ENCODE measurements around the gene ATP2B3. TPM values are rescaled to one million over a fixed set of nuclear protein-coding genes. Genes with fewer than 3 reads are reported as not detected.

ATP2B3 gene
- total RNA-seq, 6 donors from 2014 or later: 0.10 to 0.55 (median 0.33) TPM; not detected in 2

GRCh38 chrX:153598541-153599191, 81.2 kb downstream of the ATP2B3 start, which contains the start of gene CCNQ:
CCNQ (minus strand) TSS chrX:153599139; CDS start chrX:153599073, 66 bp downstream.
- ATAC-seq (ENCODE audit: low FRiP score in 2 of 2) (peak in 1 of 2 donors; percentile 60), DNase-seq (peak in 1 of 2 donors; percentile 87)
- WGBS, 2 donors: 68% methylated on average over 15 of the region's 79 CpGs; no CpG with 5 or more reads in 1 of the 2 donors
- peak within 1 kb of the TSS; percentile 58 to 91 (median 66) for H3K4me3 ChIP-seq
- no peak for TF ChIP-seq EP300 (IDR thresholded peaks at IDR 0.05)
- TF ChIP-seq POLR2AphosphoS5 (IDR thresholded peaks at IDR 0.05): no peak
- TF ChIP-seq, protein P1, sequence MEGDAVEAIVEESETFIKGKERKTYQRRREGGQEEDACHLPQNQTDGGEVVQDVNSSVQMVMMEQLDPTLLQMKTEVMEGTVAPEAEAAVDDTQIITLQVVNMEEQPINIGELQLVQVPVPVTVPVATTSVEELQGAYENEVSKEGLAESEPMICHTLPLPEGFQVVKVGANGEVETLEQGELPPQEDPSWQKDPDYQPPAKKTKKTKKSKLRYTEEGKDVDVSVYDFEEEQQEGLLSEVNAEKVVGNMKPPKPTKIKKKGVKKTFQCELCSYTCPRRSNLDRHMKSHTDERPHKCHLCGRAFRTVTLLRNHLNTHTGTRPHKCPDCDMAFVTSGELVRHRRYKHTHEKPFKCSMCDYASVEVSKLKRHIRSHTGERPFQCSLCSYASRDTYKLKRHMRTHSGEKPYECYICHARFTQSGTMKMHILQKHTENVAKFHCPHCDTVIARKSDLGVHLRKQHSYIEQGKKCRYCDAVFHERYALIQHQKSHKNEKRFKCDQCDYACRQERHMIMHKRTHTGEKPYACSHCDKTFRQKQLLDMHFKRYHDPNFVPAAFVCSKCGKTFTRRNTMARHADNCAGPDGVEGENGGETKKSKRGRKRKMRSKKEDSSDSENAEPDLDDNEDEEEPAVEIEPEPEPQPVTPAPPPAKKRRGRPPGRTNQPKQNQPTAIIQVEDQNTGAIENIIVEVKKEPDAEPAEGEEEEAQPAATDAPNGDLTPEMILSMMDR (IDR thresholded peaks at IDR 0.05): peak in 1 of 6 experiments; percentile 4
- peak in 2 of 4 donors; percentile 52 to 72 for TF ChIP-seq POLR2A (IDR thresholded peaks at IDR 0.05)
- H3K4me1 ChIP-seq: peaks cover 6 to 22% (median 9%) of the 10 kb centered on the region in 4 donors
- H3K27ac ChIP-seq: peak within 1 kb of the TSS; percentile 67 to 83 (median 78)
- peaks cover 0 to 8% (median 0%) of the 10 kb centered on the region in 4 donors for H3K9me3 ChIP-seq
- no peaks in the 10 kb centered on the region for H3K27me3 ChIP-seq
- peaks cover 0 to 16% (median 6%) of the 10 kb centered on the region in 4 donors for H3K36me3 ChIP-seq

DNA sequence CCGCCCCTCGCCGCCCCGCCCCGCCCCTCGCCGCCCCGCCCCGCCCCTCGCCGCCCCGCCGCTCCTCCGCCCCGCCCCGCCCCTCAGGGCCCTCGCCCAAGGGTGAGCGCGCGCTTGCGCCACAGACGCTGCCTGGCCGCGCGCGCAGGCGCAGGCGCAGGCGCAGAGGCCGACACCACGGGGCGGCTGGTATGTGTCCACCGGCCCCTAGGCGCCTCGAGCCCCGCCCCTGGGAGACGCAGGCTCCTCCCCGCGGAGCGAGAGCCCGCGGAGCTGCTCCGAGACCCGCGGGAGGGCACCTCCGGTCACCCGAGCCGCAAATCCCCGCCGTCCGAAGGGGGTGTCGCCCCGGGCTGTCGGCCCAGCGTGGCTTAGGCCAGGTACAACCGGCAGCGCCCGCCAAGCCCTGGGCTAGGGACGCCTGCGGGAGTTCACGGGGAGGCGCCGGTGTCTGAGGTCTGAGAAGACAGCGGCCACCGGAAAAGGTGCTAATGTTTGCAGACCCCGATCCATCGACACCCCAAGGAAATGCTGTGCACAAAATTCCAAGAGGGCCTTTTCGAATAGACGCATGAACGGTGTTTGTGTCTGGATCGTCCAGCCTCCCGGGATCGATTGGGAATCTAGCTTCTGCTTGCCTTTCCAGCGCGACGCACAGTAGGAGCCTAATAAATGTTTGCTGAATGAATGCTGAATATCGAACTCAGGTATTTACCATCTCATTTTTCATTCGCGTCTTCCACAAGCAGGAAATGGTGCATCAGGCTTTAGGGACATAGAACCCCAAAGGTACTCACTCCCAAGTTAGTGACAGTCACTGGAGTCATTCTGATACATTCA, 82.0 kb downstream of the ATP2B3 start:
- peak overlapping the region; percentile 30 to 83 (median 78) for H3K27ac ChIP-seq
- DNase-seq: peak; percentile 89 to 98
- peaks cover 6 to 22% (median 9%) of the 10 kb centered on the region in 4 donors for H3K4me1 ChIP-seq
- peak in 1 of 4 donors; percentile 49 for TF ChIP-seq POLR2A (IDR thresholded peaks at IDR 0.05)
- no peak for TF ChIP-seq POLR2AphosphoS5 (IDR thresholded peaks at IDR 0.05)
- TF ChIP-seq, protein P1 (IDR thresholded peaks at IDR 0.05): peak in 1 of 6 experiments; percentile 16
- peak; percentile 89 to 98 for ATAC-seq (ENCODE audit: low FRiP score in 2 of 2)
- peaks cover 0 to 8% (median 0%) of the 10 kb centered on the region in 4 donors for H3K9me3 ChIP-seq
- no peaks in the 10 kb centered on the region for H3K27me3 ChIP-seq
- H3K36me3 ChIP-seq: peaks cover 0 to 10% (median 2%) of the 10 kb centered on the region in 4 donors
- 0 to 32% methylated on average over 10 to 31 of the region's 79 CpGs for WGBS, 2 donors
- peak overlapping the region; percentile 33 to 91 (median 66) for H3K4me3 ChIP-seq

- ATAC-seq (ENCODE audit: low FRiP score in 2 of 2): peak in 1 of 2 donors; percentile 37
- no peak for DNase-seq
Observed at GRCh38 chrX:153600032-153600373, 82.6 kb downstream of the ATP2B3 start.

DNA sequence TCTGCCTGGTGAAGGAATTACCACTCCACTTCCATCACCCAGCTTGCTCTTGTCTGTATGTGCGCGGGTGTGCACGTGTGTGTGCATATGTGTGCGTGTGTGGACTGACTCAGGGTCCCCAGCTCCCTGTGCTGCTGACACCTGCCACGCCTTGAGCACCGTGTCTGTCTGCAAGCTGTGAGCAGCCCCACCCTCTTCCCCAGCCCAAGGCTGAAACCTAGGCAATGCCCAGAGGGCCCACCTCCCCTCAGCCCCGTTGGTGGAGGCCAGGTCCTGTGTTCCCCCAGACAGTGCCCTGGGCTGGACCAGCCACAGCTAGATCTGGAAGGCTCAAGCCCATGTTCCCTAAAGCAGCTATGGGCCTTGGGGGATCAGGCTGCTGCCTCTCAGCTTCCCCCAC, 83.5 kb downstream of the ATP2B3 start:
- H3K4me1 ChIP-seq: peaks cover 6 to 22% (median 9%) of the 10 kb centered on the region in 4 donors
- H3K4me3 ChIP-seq: no peak overlapping the region
- ATAC-seq (ENCODE audit: low FRiP score in 2 of 2) (peak in 1 of 2 donors; percentile 4), DNase-seq (no peak)
- no peak overlapping the region for H3K27ac ChIP-seq
- 60 to 91% methylated on average over 1 to 7 of the region's 7 CpGs for WGBS, 2 donors
- no peak for TF ChIP-seq EP300 (IDR thresholded peaks at IDR 0.05)
- no peak for TF ChIP-seq POLR2A (IDR thresholded peaks at IDR 0.05)
- TF ChIP-seq, protein P1 (IDR thresholded peaks at IDR 0.05): no peak
- no peak for TF ChIP-seq POLR2AphosphoS5 (IDR thresholded peaks at IDR 0.05)
- H3K9me3 ChIP-seq: peaks cover 0 to 8% (median 0%) of the 10 kb centered on the region in 4 donors
- no peaks in the 10 kb centered on the region for H3K27me3 ChIP-seq
- no peaks in the 10 kb centered on the region for H3K36me3 ChIP-seq

More at GRCh38 chrX:153600032-153600373, 82.6 kb downstream of the ATP2B3 start:
- 10 to 27% methylated on average over 2 of the region's 2 CpGs for WGBS, 2 donors
- Histone ChIP-seq H3K4me1 (peaks cover 6 to 22% (median 9%) of the 10 kb centered on the region in 4 donors), H3K9me3 (peaks cover 0 to 8% (median 0%) of the 10 kb centered on the region in 4 donors), H3K36me3 (peaks cover 0 to 6% (median 0%) of the 10 kb centered on the region in 4 donors), H3K27me3 (no peaks in the 10 kb centered on the region), H3K4me3 (peak overlapping the region in 3 of 4 donors; percentile 60 to 91 (median 72)), H3K27ac (peak overlapping the region in 1 of 4 donors; percentile 77)
- TF ChIP-seq, protein P1 (IDR thresholded peaks at IDR 0.05): no peak
- TF ChIP-seq POLR2AphosphoS5 (IDR thresholded peaks at IDR 0.05): no peak
- TF ChIP-seq POLR2A (IDR thresholded peaks at IDR 0.05): no peak
- TF ChIP-seq EP300 (IDR thresholded peaks at IDR 0.05): no peak

All from upper lobe of left lung (tissue), 6 donors.